DMS153 (cell line): ENCODE measurements around the gene TECPR1.
"Not testable (repeated sequence)": the region's sequence is repeated elsewhere in the genome, so short reads cannot be mapped to it uniquely, and the experiment has no call there.

Source experiments
- DNase-seq: peaks from one replicate; lab custom pipeline; 2025; lab: John Stamatoyannopoulos, UW

TECPR1 gene

GRCh38 chr7:98224701-98225181 lies 27.3 kb downstream of the TECPR1 start:
- DNase-seq, result no peak

- DNase-seq, result no peak
Measured at GRCh38 chr7:98223898-98224700, 27.9 kb downstream of the TECPR1 start.

- DNase-seq, result no peak
Measured at GRCh38 chr7:98223351-98223897, 28.6 kb downstream of the TECPR1 start.

- DNase-seq, result no peak
Measured at GRCh38 chr7:98222533-98223195, 29.4 kb downstream of the TECPR1 start.

- DNase-seq, result no peak
Measured at GRCh38 chr7:98221611-98222532, 30.2 kb downstream of the TECPR1 start.

GRCh38 chr7:98219382-98219781 lies 32.6 kb downstream of the TECPR1 start:
- DNase-seq, result not testable (repeated sequence)

- no peak for DNase-seq
Measured at GRCh38 chr7:98217623-98218582, 34.1 kb downstream of the TECPR1 start.

GRCh38 chr7:98216941-98217622 lies 35.0 kb downstream of the TECPR1 start:
- no peak for DNase-seq

GRCh38 chr7:98215561-98216495 lies 36.2 kb downstream of the TECPR1 start:
- DNase-seq, result peak; percentile 11

- DNase-seq, result no peak
Measured at GRCh38 chr7:98214811-98215321, 37.2 kb downstream of the TECPR1 start.

GRCh38 chr7:98213888-98214810 lies 37.9 kb downstream of the TECPR1 start:
- DNase-seq, result no peak

- no peak for DNase-seq
Measured at GRCh38 chr7:98213296-98213887, 38.6 kb downstream of the TECPR1 start.

GRCh38 chr7:98212532-98213041 lies 39.4 kb downstream of the TECPR1 start:
- DNase-seq, result no peak

GRCh38 chr7:98211676-98212531 lies 40.1 kb downstream of the TECPR1 start:
- DNase-seq, result no peak

GRCh38 chr7:98211221-98211675 lies 40.8 kb downstream of the TECPR1 start, which contains the start of gene BHLHA15:
TSS of gene BHLHA15 (plus strand) at chr7:98211439. CDS start at chr7:98212310, 871 bp downstream.
- DNase-seq, result peak; percentile 6
